Measurements from ENCODE around the gene ANO2.

- TF ChIP-seq MYC (IDR thresholded peaks at IDR 0.05; ENCODE audit: low read depth, low read length): no peak
- TF ChIP-seq FOS (IDR thresholded peaks at IDR 0.05; ENCODE audit: borderline replicate concordance, insufficient read depth, low read length): no peak
- no peak for TF ChIP-seq CTCF (IDR thresholded peaks at IDR 0.05; ENCODE audit: extremely low read depth in 1 of 2, insufficient read depth in 1 of 2, low read depth in 1 of 2, low read length in 2 of 2)
- no peak for TF ChIP-seq MAX (IDR thresholded peaks at IDR 0.05; ENCODE audit: insufficient read depth, insufficient read length)
- TF ChIP-seq JUN (IDR thresholded peaks at IDR 0.05; ENCODE audit: borderline replicate concordance, insufficient read depth, insufficient read length, low read depth): no peak
Observed at GRCh38 chr12:5976711-5977110, 31.7 kb upstream of the ANO2 start.
